ENCODE results near the gene DPEP2.
"Not testable (repeated sequence)": the region's sequence is repeated elsewhere in the genome, so short reads cannot be mapped to it uniquely, and the experiment has no call there.

DPEP2 gene

DNA sequence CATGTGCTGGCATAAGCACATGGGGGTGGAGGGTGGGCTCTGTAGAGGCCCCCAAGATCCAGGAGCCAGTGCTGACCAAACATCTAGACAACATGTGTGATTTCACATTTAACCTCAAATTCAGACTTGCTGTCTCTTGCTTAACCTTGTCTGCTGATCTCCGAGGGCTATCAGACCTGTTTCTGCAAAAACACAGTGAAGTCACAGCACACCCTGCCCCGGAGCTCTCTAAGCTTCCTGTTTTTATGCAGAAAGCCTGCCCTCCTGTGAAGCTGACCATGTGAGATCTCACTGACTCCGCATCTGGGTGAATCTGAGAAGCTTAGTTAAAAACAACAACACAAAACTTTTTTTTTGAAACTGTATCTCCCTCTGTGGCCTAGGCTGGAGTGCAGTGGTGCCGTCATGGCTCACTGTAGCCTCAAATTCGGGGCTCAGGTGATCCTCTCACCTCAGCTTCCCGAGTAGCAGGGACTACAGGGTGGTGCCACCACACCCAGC is 6.6 kb upstream of the DPEP2 start:
- DNase-seq (ENCODE audit: low spot score), result no peak

DNA sequence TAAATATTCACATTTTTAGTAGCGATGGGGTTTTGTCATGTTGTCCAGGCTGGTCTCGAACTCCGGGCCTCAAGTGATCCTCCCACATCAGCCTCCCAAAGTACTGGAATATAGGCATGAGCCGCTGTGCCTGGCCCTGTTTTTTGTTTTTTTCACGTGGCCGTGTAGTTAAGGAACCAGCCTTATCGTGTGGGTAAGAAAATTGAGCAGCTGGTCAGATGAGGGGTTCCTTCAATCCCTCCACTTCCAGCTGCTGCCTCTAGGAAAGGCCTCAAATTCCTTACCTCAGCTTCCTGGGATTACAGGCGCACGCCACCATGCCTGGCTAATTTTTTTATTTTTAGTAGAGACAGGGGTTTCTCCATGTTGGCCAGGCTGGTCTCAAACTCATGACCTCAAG is 5.9 kb upstream of the DPEP2 start:
- no peak for DNase-seq (ENCODE audit: low spot score)

GRCh38 chr16:68003031-68003430 is 3.7 kb upstream of the DPEP2 start:
- DNase-seq (ENCODE audit: low spot score), result no peak

DNA sequence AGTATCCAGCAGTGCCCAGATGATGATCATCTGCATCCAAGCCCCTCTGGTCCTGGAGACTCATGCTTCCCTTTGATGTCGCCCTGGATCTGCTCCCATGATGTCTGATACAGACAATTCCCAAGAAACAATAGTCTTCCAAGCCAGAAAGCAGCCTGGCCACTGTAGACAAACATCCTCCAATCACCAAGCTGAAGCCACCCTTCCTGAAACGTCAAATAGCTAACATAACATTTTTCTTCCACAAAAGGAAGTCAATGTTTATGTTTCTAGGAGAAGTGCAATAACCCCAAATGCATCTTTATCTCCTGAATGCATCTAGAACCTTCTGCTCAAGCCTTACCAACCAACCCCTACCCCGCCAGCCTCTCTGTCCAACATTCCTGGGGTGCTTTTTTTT is 1.2 kb upstream of the DPEP2 start:
- DNase-seq (ENCODE audit: low spot score), result no peak

GRCh38 chr16:67999985-68000384 is 701 bp upstream of the DPEP2 start:
- no peak for DNase-seq (ENCODE audit: low spot score)

- DNase-seq (ENCODE audit: low spot score), result not testable (repeated sequence)
Observed at GRCh38 chr16:67998231-67998778, 979 bp downstream of the DPEP2 start.

DNA sequence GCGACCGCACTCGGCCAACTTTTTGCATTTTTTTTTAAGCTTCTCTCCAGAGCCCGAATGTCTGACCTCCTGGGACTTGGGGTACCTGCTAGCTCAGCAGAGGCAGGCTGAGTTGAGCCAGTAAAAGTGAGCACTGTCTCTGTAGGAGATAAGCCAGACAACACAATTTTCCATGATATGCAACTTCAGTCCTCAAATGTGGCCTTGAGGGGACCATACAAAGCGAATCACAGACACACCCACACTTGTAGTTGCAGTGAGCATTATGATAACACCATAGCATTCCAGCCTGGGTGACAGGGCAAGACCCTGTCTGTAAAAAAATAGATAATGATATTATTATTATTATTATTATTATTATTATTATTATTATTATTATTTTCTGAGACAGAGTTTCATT is 2.6 kb downstream of the DPEP2 start:
- DNase-seq (ENCODE audit: low spot score), result no peak

DNA sequence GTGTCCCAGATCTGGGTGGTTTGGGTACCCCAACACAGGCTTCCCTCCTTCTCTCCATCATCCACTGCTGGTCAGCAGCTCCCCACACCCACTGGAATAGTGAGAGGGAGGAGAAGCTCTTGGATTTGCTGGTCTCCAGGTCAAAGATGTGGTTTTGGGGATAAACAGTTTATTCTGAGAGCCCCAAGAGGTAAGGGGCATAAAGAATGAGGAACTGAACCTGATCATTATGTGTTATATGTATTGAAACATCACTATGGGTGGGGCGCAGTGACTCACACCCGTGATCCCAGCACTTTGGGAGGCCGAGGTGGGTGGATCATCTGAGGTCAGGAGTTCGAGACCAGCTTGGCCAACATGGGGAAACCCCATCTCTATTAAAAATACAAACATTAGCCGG is 3.9 kb downstream of the DPEP2 start:
- no peak for DNase-seq (ENCODE audit: low spot score)

DNA sequence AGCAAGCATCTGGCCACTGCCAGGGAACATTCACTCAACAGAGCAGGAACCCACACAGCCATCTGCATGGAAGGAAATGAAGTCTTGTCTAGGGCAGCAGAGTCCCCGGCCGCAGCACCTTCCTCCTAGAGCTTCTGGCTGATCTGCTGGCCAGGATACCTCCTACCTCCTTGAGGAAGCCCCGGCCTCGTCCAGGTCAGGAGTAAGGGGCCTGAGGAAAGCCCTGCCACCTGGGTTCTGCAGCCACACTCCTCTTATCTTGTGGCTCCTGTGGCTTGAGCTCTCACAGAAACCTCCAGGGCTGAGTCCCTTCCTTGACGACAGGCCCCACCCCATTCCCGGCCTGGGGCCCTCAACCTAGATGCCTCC is 5.3 kb downstream of the DPEP2 start:
- not testable (repeated sequence) for DNase-seq (ENCODE audit: low spot score)

DNA sequence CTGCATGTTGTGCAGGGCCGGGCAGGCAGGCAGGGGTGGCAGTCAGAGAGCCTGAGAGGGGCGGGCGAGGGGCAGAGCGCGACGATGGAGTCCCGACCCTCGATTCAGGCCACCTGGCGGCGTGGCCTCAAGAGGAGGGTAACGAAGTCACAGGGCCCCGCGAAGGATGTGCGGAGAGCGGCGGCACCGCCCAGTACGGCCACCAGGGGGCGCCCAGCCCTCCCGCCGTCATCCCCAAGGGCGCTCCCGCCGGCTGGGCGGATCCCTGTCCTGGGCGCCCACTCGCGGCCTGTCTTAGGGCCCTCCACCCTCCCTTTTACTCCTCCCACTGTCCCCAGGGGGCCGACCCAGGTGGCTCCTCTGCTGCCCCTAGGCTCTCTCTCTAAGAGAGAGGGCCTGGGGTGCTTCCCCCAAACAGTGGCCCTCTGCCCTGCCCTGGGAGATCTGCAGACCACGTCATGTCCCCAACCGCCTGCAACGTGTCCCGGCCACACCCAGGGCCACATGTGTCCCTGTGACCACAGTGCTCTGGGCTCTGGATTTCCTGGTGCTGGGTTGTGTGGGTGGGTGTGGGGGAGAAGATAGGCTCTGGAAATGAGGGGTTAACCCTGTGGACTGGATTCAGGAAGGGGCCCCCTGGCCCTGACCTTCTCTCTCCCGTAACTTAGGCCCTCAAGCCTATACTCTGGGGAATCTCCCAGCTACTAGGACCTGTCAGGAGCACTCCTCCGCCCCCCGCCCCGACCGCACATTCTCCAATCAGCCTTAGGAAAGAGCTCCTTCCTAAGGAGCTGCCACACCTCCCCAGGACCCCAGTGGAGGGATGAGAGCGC is 5.9 kb downstream of the DPEP2 start:
- peak; percentile 43 for DNase-seq (ENCODE audit: low spot score)

DNA sequence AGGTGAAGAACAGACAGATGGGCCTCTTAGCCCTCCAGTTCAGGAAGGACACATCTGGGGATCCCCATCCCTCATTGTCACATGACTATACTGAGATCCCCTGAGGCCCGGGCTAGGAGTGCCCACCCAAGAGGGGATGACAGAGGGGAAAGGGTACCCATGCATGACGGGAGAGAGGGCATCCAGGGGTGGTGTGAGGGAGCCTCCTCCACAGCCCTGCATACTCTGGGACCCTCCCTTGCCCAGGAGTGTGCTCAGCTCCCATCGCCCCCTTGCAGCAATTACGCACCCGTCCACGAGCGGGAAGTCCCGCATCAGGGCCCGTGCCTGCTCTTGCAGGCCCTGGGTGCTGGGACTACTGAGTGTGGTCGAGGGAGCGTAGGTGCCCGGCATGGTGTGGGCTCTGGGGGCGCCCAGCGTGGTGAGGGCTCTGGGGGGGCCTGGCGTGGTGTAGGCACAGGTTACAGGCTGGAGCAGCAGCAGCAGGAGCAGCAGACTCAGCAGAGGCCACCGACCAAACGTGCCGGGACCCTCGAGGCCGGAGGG is 6.5 kb downstream of the DPEP2 start:
- DNase-seq (ENCODE audit: low spot score), result no peak

DNA sequence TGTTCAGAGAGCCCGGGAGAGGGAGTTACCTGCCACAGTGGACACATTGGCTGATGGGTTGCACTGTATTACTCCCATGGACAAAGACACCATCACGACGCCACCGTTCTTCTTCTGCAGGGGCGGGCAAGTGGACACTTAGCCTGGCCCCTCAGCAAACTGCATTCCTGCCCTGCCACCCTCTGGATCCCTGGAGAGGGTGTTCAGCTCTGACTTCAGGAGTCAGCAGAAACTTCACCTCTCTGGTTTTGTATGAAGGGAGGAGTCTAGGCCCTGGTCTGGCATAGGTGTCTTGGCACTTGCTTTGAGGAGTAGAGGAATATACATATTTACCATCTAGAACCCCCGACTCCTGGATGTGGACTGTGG is 9.3 kb downstream of the DPEP2 start:
- DNase-seq (ENCODE audit: low spot score), result no peak

GRCh38 chr16:67989322-67990017 is 9.8 kb downstream of the DPEP2 start:
- no peak for DNase-seq (ENCODE audit: low spot score)

GRCh38 chr16:67988675-67989074 is 10.6 kb downstream of the DPEP2 start:
- DNase-seq (ENCODE audit: low spot score), result no peak

DNA sequence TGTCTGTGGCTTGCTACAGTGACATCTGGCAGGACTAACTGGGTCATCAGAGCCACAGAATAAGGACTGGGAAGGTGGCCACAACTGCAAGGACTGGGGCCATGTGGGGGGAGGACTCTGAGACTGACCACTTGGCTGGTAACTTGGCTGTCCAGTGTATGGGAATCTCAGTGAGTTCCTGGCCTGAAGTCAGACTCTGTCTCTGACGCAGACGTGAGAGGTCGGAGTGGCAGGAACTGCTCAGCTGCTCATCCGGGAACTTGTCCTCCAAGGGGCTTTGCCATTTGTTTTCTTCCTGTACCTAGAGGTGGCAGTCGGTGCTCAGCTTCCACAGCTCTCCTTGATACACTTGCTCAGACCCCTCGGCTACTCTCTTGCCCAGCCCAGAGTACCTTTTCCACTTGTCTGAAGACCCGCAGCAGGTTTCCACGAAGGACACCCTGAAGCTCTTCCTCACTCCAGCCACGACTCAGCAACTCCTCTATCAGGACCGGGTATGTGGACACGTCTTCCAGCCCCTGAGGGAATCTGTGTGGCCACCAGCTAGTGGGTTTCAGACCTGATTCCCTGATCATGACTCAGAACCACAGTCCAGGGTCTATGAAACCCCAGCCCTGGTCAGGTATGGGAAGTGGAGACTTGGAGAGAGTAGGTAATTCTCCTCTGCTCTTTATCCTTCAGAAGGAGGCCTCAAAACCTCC is 11.7 kb downstream of the DPEP2 start:
- DNase-seq (ENCODE audit: low spot score), result no peak

DNA sequence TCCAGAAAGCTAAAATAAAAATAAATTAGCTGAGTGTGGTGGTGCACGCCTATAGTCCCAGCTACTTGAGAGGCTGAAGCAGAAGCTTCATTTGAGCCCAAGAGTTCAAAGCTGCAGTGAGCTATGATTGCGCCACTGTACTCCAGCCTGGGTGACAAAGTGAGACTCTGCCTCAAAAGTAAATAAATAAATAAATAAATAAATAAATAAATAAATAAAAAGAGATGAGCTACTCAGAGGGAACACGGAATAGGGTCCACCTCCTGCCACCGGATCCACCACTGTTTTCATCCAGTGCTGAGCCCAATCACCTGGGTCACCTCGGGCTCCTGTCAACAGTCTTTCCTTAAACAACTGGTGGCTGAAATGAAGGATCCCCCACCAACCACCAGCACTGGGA is 12.3 kb downstream of the DPEP2 start:
- no peak for DNase-seq (ENCODE audit: low spot score)

DNA sequence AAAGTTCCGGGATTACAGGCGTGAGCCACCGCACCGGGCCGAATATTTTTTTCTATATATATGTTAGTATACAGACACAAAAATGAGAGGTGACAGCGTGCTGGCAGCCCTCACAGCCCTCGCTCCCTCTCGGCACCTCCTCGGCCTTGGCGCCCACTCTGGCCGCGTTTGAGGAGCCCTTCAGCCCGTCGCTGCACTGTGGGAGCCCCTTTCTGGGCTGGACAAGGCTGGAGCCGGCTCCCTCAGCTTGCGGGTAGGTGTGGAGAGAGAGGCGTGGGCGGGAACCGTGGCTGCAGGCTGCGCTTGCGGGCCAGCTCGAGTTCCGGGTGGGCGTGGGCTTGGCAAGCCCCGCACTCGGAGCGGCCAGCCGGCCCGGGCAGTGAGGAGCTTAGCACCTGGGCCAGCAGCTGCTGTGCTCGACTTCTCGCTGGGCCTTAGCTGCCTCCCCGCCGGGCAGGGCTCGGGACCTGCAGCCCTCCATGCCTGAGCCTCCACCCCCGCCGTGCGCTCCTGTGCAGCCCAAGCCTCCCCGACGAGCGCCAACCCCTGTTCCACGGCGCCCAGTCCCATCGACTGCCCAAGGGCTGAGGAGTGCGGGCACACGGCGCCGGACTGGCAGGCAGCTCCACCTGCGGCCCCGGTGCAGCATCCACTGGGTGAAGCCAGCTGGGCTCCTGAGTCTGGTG is 17.1 kb downstream of the DPEP2 start:
- no peak for DNase-seq (ENCODE audit: low spot score)

DNA sequence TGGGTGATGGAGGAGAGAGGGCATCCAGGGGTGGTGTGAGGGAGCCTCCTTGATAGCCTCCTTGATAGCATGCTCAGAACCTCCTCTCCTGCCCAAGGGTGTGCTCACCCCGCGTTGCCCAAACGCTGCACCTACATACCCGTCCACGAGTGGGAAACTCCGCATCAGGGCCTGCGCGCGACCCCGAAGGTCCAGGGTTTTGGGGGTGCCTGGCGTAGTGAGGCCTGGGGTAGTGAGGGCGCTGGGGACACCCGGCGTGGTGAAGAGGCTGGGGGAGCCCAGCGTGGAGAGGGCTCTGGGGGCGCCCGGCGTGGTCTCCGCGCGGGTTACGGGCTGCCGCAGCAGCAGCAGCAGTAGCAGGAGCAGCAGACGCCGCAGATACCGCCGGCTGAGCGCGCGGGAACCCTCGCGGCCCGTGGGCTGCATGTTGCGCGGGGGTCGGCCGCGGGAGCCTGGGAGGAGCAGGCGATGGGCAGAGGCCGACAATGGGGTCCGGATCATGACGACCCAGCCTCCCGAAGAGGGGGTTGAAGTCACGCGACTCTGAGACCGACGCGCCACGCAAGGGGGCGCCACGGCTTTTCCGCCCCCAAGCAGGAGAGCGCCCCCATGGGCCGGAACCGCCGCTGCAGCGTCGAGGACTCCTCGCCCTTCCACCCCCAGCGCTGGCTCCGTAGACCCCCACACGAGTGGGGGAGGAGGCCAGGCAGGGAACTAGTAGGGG is 19.2 kb downstream of the DPEP2 start, which contains the start of gene DPEP3:
Gene DPEP3 (minus strand): TSS at position 545 of the 724 bp plus-strand sequence. CDS start 119 bp downstream, at position 426.
- DNase-seq (ENCODE audit: low spot score), result no peak

- no peak for DNase-seq (ENCODE audit: low spot score)
Observed at GRCh38 chr16:67977469-67978227, 21.6 kb downstream of the DPEP2 start.

DNA sequence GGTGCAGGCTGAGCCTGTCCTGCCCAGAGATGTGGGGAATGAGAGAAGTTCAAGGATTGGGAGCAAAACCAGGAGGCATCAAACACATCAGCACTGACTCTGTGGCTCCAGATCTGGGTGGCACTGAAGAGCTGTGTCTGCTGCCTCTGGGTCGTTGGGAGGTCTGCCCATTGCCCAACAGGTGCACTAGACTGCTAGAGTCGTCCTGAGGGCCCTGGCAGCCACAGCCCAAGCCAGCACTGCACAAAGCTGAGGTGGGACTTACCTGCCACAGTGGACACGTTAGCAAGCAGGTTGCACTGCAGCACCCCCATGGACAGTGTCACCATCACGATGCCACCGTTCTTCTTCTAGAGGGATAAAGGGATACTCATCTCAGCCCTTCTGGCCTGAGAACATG is 22.3 kb downstream of the DPEP2 start:
- no peak for DNase-seq (ENCODE audit: low spot score)
